Esophagus squamous epithelium (tissue), 5 donors: ENCODE results near the gene GNB2. TPM values are rescaled to one million over a fixed set of nuclear protein-coding genes. Genes with fewer than 3 reads are reported as not detected.

ENCODE experiments used
- DNase-seq: peaks from one replicate; lab custom pipeline; 2025; lab: John Stamatoyannopoulos, UW
- H3K27ac ChIP-seq, 4 donors: fragments of 200-600 bp; sonication (generic); one replicate each; pipeline ENCODE4 v1.5.1; 2016 to 2019; ENCODE audit warnings: mild to moderate bottlenecking in 1 of 4
- H3K27me3 ChIP-seq, 4 donors: fragments of 200-600 bp; sonication (generic); 1 replicate in 3 of 4; 2 replicates in 1 of 4; pipeline versions ENCODE4 v1.5.1 to v1.6.0; 2017 to 2021; ENCODE audit warnings: antibody characterized with exemption in 1 of 4
- H3K36me3 ChIP-seq, 3 donors: fragments of 200-600 bp; sonication (generic); one replicate each; pipeline ENCODE4 v1.5.1; 2016 to 2019
- H3K4me1 ChIP-seq, 3 donors: fragments of 200-600 bp; sonication (generic); one replicate each; pipeline ENCODE4 v1.5.1; 2017 to 2019
- H3K4me3 ChIP-seq, 4 donors: fragments of 200-600 bp; sonication (generic); 1 replicate in 3 of 4; 2 replicates in 1 of 4; pipeline ENCODE4 v1.5.1; 2016 to 2019; ENCODE audit warnings: mild to moderate bottlenecking in 2 of 4, moderate library complexity in 1 of 4
- H3K9me3 ChIP-seq, 3 donors: fragments of 200-600 bp; sonication (generic); one replicate each; pipeline ENCODE4 v1.5.1; 2016 to 2019
- POLR2A ChIP-seq, 4 donors: fragments of 450-650 bp; IDR thresholded peaks; one replicate each; pipeline ENCODE4 v1.6.1; 2017; ENCODE audit warnings: antibody characterized with exemption in 4 of 4, mild to moderate bottlenecking in 4 of 4, moderate library complexity in 3 of 4
- WGBS, 2 donors: methylation state at CpG; one replicate each; pipeline ENCODE4 v1.1.5; 2018; 5-methylcytosine and 5-hydroxymethylcytosine counted together
- intact Hi-C: fragments of 100-400 bp; cut with DNase I; formaldehyde crosslinking; loops from one replicate; pipeline ENCODE4 v1.15.0; 2022
- total RNA-seq, 4 donors: library from RNA; depleted of rRNA; stranded (reverse); fragments of >200 nt; gene quantifications; one replicate each; pipeline ENCODE4 v1.1.0, GENCODE V29; 2016
- TF ChIP-seq, protein P1 (sequence below), 6 experiments: fragments of 450-650 bp in 4 of 6; fragments of 200-600 bp in 2 of 6; sonication (generic) in 2 of 6; IDR thresholded peaks; one replicate each; pipeline ENCODE4 v1.5.1; 2016 to 2019; ENCODE audit warnings: antibody characterized with exemption in 6 of 6, mild to moderate bottlenecking in 4 of 6, moderate library complexity in 4 of 6
- donor health status: DM: yes; HTN: yes; CAD: no.

Gene GNB2
- total RNA-seq, 4 donors from 2014 or later = 186 to 306 (median 226) TPM

DNA sequence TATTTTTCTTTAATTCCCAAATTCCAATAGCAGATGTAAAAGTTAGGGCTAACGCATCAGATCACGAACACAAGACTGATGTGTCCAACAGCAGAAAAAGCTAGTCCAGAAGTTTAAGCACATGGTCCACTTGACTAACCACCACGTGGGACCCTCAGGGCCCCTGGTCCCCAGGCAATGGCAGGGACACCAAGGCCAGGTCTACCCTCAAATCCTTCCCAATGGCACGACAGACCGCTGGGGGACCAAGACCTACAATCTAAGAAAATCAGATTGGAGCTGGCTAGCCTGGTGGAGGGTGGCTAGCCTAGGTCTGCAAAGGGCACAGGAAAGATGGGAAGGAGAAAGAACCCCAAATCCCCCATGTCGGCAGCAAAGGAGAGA is 19.0 kb downstream of the GNB2 start:
- H3K27me3 ChIP-seq = no peaks in the 10 kb centered on the region
- 38 to 57% methylated on average over 6 of the region's 6 CpGs for WGBS, 2 donors
- no peak for TF ChIP-seq POLR2A (IDR thresholded peaks at IDR 0.05)
- TF ChIP-seq, protein P1, sequence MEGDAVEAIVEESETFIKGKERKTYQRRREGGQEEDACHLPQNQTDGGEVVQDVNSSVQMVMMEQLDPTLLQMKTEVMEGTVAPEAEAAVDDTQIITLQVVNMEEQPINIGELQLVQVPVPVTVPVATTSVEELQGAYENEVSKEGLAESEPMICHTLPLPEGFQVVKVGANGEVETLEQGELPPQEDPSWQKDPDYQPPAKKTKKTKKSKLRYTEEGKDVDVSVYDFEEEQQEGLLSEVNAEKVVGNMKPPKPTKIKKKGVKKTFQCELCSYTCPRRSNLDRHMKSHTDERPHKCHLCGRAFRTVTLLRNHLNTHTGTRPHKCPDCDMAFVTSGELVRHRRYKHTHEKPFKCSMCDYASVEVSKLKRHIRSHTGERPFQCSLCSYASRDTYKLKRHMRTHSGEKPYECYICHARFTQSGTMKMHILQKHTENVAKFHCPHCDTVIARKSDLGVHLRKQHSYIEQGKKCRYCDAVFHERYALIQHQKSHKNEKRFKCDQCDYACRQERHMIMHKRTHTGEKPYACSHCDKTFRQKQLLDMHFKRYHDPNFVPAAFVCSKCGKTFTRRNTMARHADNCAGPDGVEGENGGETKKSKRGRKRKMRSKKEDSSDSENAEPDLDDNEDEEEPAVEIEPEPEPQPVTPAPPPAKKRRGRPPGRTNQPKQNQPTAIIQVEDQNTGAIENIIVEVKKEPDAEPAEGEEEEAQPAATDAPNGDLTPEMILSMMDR (IDR thresholded peaks at IDR 0.05) = no peak
- intact Hi-C loops = loop anchor here (5.0 to 10.0 kb wide), 2 partner anchors 130 to 218 kb away; partner anchors contain the start of gene TSC22D4
- peaks cover 21 to 65% (median 49%) of the 10 kb centered on the region in 3 donors for H3K4me1 ChIP-seq
- peak overlapping the region in 3 of 4 donors; percentile 71 to 99 (median 99) for H3K4me3 ChIP-seq
- H3K27ac ChIP-seq = peak overlapping the region in 2 of 4 donors; percentile 72 to 89
- H3K9me3 ChIP-seq = no peaks in the 10 kb centered on the region
- peaks cover 5 to 26% (median 11%) of the 10 kb centered on the region in 3 donors for H3K36me3 ChIP-seq
- DNase-seq = no peak

DNA sequence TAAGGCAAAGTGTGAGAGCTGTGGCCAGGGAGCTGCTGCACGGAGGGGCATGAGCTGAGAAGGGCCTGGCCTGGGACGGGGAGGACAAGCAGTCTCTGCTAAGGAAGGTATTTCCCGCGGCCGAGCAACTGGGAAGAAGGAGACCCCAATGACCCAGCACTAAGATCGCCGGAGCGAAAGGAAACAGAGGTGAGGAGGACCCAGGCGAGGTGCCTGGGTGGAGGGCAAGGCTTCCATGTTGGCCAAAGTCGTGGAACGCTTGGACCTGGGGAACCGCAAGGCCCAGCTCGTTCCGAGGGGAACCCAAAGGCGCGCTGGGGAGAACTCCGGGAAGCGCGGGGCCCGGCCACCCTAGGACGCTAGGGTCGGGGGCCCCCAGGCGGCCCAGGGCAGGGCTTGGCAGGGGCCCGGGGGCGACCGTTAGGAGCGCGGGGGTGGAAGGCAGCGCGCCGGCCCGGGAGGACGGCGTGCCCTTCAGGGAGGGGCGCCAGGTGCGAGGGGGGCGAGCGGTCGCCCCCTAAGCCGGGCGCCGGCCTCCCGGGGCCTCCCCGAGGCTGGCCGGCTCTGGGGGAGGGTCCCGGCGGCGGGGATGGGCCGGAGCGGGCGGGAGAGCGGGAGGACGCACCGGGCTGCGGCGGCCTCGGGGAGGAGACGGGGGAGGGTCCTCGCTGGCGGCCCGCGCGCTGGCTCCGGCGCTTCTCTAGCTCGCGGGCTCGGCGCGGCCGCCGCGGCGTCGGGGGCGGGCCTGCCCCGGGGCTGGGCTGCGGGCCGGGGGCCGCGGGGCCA is 20.0 kb downstream of the GNB2 start:
- H3K4me1 ChIP-seq = peaks cover 21 to 60% (median 41%) of the 10 kb centered on the region in 3 donors
- no peak for DNase-seq
- 0 to 1% methylated on average over 11 to 18 of the region's 81 CpGs for WGBS, 2 donors
- peak overlapping the region; percentile 71 to 99 (median 89) for H3K4me3 ChIP-seq
- peaks cover 0 to 17% (median 1%) of the 10 kb centered on the region in 3 donors for H3K36me3 ChIP-seq
- no peaks in the 10 kb centered on the region for H3K27me3 ChIP-seq
- H3K27ac ChIP-seq = peak overlapping the region; percentile 72 to 90 (median 88)
- H3K9me3 ChIP-seq = no peaks in the 10 kb centered on the region
- TF ChIP-seq, protein P1 (IDR thresholded peaks at IDR 0.05) = no peak
- TF ChIP-seq POLR2A (IDR thresholded peaks at IDR 0.05) = no peak
- intact Hi-C loops = loop anchor here (5.0 to 10.0 kb wide), 2 partner anchors 131 to 219 kb away; partner anchors contain the start of gene TSC22D4

DNA sequence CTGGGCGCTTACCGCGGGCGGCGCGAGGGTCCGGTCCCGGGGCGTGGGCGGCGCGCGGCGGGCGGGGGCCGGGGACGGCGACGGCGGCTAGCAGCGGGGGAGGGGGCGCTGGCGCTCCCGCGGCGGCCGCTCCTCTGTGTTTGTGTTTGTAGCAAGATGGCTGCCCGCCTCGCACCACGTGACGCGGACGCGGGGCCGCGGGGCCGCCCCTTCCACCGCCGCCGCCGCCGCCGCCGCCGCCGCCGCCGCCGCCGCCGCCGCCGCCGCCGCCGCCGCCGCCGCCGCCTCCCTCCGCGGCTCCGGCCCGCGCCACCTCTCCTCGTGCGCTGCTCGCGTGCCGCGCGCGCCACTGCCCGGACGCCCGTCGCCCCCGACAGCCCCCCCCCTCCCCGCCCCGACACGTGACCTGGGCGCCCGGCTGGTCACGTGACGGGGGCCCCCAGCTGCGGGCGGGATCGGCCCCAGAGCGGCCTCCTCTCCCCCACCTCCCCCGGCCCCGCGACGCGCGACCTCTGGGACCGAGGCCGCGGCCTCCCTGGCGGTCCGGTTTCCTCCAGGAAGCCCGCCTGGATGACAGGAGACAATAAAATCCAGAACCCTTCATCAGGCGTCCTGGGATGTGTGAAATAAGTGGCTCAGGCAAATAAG is 20.7 kb downstream of the GNB2 start, which contains the start of gene GIGYF1:
GIGYF1 (minus strand) TSS at position 153 of the 648 bp plus-strand sequence. CDS start 6,012 bp downstream, outside the sequence.
- intact Hi-C loops = loop anchor here (5.0 to 10.0 kb wide), 2 partner anchors 132 to 219 kb away; partner anchors contain the start of gene TSC22D4
- DNase-seq = no peak
- TF ChIP-seq, protein P1 (IDR thresholded peaks at IDR 0.05) = no peak
- no peak for TF ChIP-seq POLR2A (IDR thresholded peaks at IDR 0.05)
- Histone ChIP-seq H3K36me3 (peaks cover 0 to 10% (median 0%) of the 10 kb centered on the region in 3 donors), H3K9me3 (no peaks in the 10 kb centered on the region), H3K4me3 (peak within 1 kb of the TSS; percentile 71 to 99 (median 89)), H3K27me3 (no peaks in the 10 kb centered on the region), H3K4me1 (peaks cover 21 to 53% (median 38%) of the 10 kb centered on the region in 3 donors), H3K27ac (peak within 1 kb of the TSS; percentile 72 to 90 (median 88))
- 0% methylated on average over 2 of the region's 102 CpGs; no CpG with 5 or more reads in 1 of the 2 donors for WGBS, 2 donors

DNA sequence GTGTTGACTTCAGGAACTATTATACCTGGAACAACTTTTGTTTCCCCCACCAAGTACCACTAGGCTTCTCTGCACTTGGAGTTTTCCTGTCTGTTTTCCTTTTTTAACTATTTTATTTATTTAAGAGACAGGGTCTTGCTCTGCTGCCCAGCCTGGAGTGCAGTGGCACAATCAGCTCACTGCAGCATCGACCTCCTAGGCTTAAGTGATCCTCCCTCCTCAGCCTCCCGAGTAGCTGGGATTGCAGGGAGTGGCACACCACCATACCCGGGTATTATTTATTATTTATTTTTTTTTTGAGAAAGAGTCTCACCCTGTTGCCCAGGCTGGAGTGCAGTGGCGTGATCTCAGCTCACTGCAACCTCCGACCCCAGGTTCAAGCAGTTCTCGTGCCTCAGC is 22.6 kb downstream of the GNB2 start:
- H3K27ac ChIP-seq = no peak overlapping the region
- TF ChIP-seq, protein P1 (IDR thresholded peaks at IDR 0.05) = no peak
- no peak for TF ChIP-seq POLR2A (IDR thresholded peaks at IDR 0.05)
- H3K4me1 ChIP-seq = peaks cover 18 to 34% (median 29%) of the 10 kb centered on the region in 3 donors
- H3K9me3 ChIP-seq = no peaks in the 10 kb centered on the region
- intact Hi-C loops = loop anchor here (5.0 to 10.0 kb wide), 2 partner anchors 161 to 221 kb away; partner anchors contain the start of gene TSC22D4
- 68 to 80% methylated on average over 6 of the region's 6 CpGs for WGBS, 2 donors
- H3K27me3 ChIP-seq = peaks cover 0 to 7% (median 0%) of the 10 kb centered on the region in 4 donors
- no peak overlapping the region for H3K4me3 ChIP-seq
- no peak for DNase-seq
- no peaks in the 10 kb centered on the region for H3K36me3 ChIP-seq
